Activated CD8-positive, alpha-beta T cell treated with anti-CD3 and anti-CD28 coated beads for 36 hours (primary cell): ENCODE results near the gene CD79A. TPM values are rescaled to one million over a fixed set of nuclear protein-coding genes. Genes with fewer than 3 reads are reported as not detected.
A peak's percentile ranks its signal among the peaks of the same experiment; 100 is the strongest.
"Not testable (repeated sequence)": the region's sequence is repeated elsewhere in the genome, so short reads cannot be mapped to it uniquely, and the experiment has no call there.

Experiments
- ATAC-seq: fragments of 200-7000 bp; cut with Tn5 transposase; one replicate; pipeline ENCODE4 v1.10.0; 2021; ENCODE audit warnings: mild to moderate bottlenecking, moderate library complexity
- CTCF ChIA-PET: fragments of 350-600 bp; sonication (Branson Sonifier 250); formaldehyde crosslinking; loops from one replicate; lab custom pipeline; 2021; ENCODE audit warnings: antibody characterized with exemption; lab: Charles Lee
- POLR2A ChIA-PET: fragments of 350-600 bp; sonication (Branson Sonifier 250); formaldehyde crosslinking; loops from one replicate; lab custom pipeline; 2021; ENCODE audit warnings: antibody characterized with exemption; lab: Charles Lee
- DNase-seq: peaks from one replicate; pipeline ENCODE4 v3.0.0-alpha.2; 2020
- H3K27ac Mint-ChIP-seq: one replicate; pipeline ENCODE4 v1.8.0; 2021; ENCODE audit warnings: mild to moderate bottlenecking, mixed read lengths
- H3K27me3 Mint-ChIP-seq: one replicate; pipeline ENCODE4 v1.8.0; 2021; ENCODE audit warnings: mixed read lengths
- H3K36me3 Mint-ChIP-seq: one replicate; pipeline ENCODE4 v1.8.0; 2021; ENCODE audit warnings: low read depth, mixed read lengths
- H3K4me1 Mint-ChIP-seq: one replicate; pipeline ENCODE4 v1.8.0; 2021; ENCODE audit warnings: low read depth, mixed read lengths
- H3K4me3 Mint-ChIP-seq: one replicate; pipeline ENCODE4 v1.8.0; 2021; ENCODE audit warnings: mild to moderate bottlenecking, moderate library complexity, mixed read lengths
- H3K9me3 Mint-ChIP-seq: one replicate; pipeline ENCODE4 v1.8.0; 2021; ENCODE audit warnings: mixed read lengths
- CTCF ChIP-seq: fragments of 200-600 bp; IDR thresholded peaks from one replicate; pipeline ENCODE4 v1.8.0; 2022; ENCODE audit warnings: antibody characterized with exemption, mild to moderate bottlenecking
- intact Hi-C: fragments of 100-400 bp; cut with micrococcal nuclease; formaldehyde crosslinking; loops from one replicate; pipeline ENCODE4 v1.10.0; 2022
- total RNA-seq, 2 experiments: library from RNA; stranded (reverse); gene quantifications; one replicate each; pipeline ENCODE4 v1.2.3, GENCODE V29; 2021

Gene CD79A
- total RNA-seq, 2 experiments from 2014 or later: 19.3 to 21.0 TPM

- DNase-seq (no peak), ATAC-seq (peak; percentile 6)
- H3K9me3 Mint-ChIP-seq: no peaks in the 10 kb centered on the region
- TF ChIP-seq CTCF: no peak
- POLR2A ChIA-PET: interaction anchor here (0.6 to 2.8 kb wide), 22 partner anchors 9 to 51 kb away, joined by 3 to 38 read pairs (median 4); partner anchors contain the start of genes CD79A, ERFL and RPS19
- no peak overlapping the region for H3K4me3 Mint-ChIP-seq
- peaks cover 45% of the 10 kb centered on the region for H3K4me1 Mint-ChIP-seq
- CTCF ChIA-PET: interaction anchor here (0.7 to 1.3 kb wide), 4 partner anchors 10 to 37 kb away, joined by 3 to 4 read pairs (median 3); no protein-coding TSS in a partner anchor
- intact Hi-C loops: no loop called here
- H3K36me3 Mint-ChIP-seq: peaks cover 11% of the 10 kb centered on the region
- H3K27me3 Mint-ChIP-seq: peaks cover 20% of the 10 kb centered on the region
- H3K27ac Mint-ChIP-seq: peak overlapping the region; percentile 17
These were observed 34.2 kb downstream of the CD79A start for GRCh38 chr19:41910992-41911888.

GRCh38 chr19:41911889-41912731 lies 35.0 kb downstream of the CD79A start:
- ATAC-seq: no peak
- H3K36me3 Mint-ChIP-seq: peaks cover 9% of the 10 kb centered on the region
- no peak for TF ChIP-seq CTCF
- peaks cover 20% of the 10 kb centered on the region for H3K27me3 Mint-ChIP-seq
- no peak overlapping the region for H3K27ac Mint-ChIP-seq
- no peak overlapping the region for H3K4me3 Mint-ChIP-seq
- H3K9me3 Mint-ChIP-seq: no peaks in the 10 kb centered on the region
- CTCF ChIA-PET: interaction anchor here (0.7 to 1.3 kb wide), 4 partner anchors 11 to 38 kb away, joined by 3 to 4 read pairs (median 3); no protein-coding TSS in a partner anchor
- DNase-seq: no peak
- intact Hi-C loops: no loop called here
- peaks cover 39% of the 10 kb centered on the region for H3K4me1 Mint-ChIP-seq
- POLR2A ChIA-PET: interaction anchor here (0.9 to 2.8 kb wide), 22 partner anchors 10 to 52 kb away, joined by 3 to 38 read pairs (median 5); partner anchors contain the start of genes CD79A, ERFL and RPS19

GRCh38 chr19:41912899-41913537 lies 35.9 kb downstream of the CD79A start:
- Mint-ChIP-seq H3K4me3 (no peak overlapping the region), H3K27ac (no peak overlapping the region), H3K27me3 (peaks cover 20% of the 10 kb centered on the region), H3K36me3 (peaks cover 6% of the 10 kb centered on the region), H3K4me1 (peaks cover 36% of the 10 kb centered on the region), H3K9me3 (no peaks in the 10 kb centered on the region)
- intact Hi-C loops: no loop called here
- ATAC-seq: peak; percentile 25
- TF ChIP-seq CTCF: no peak
- DNase-seq: no peak
- ChIA-PET CTCF (no interaction called here), POLR2A (interaction anchor here (1.0 to 2.5 kb wide), 6 partner anchors 11 to 53 kb away, joined by 3 to 38 read pairs (median 6); partner anchors contain the start of genes ERFL and RPS19)

GRCh38 chr19:41913538-41914423 lies 36.7 kb downstream of the CD79A start:
- Mint-ChIP-seq H3K4me1 (peaks cover 35% of the 10 kb centered on the region), H3K4me3 (no peak overlapping the region), H3K36me3 (peaks cover 6% of the 10 kb centered on the region), H3K27ac (no peak overlapping the region), H3K27me3 (peaks cover 20% of the 10 kb centered on the region), H3K9me3 (no peaks in the 10 kb centered on the region)
- POLR2A ChIA-PET: no interaction called here
- peak; percentile 10 for ATAC-seq
- no peak for TF ChIP-seq CTCF
- CTCF ChIA-PET: no interaction called here
- DNase-seq: no peak
- intact Hi-C loops: no loop called here

GRCh38 chr19:41914424-41914834 lies 37.4 kb downstream of the CD79A start:
- Mint-ChIP-seq H3K27me3 (peaks cover 20% of the 10 kb centered on the region), H3K4me1 (peaks cover 30% of the 10 kb centered on the region)
- DNase-seq, CTCF ChIA-PET, ATAC-seq, intact Hi-C loops, POLR2A ChIA-PET, H3K27ac Mint-ChIP-seq, H3K36me3 Mint-ChIP-seq, H3K9me3 Mint-ChIP-seq, H3K4me3 Mint-ChIP-seq: not testable (repeated sequence)
